K562 (cell line): ENCODE measurements around the gene NLGN4X.

ENCODE experiments used
- HNRNPUL1 ChIP-seq: fragments of 200-400 bp; formaldehyde crosslinking; IDR thresholded peaks from 2 replicates; pipeline ENCODE4 v1.6.1; 2017; ENCODE audit warnings: low read length
- JUN ChIP-seq, 2 experiments: sonication (generic) in 1 of 2; formaldehyde crosslinking in 1 of 2; IDR thresholded peaks; 2 replicates each; pipeline versions ENCODE4 v1.6.1 to v1.8.0; 2012 to 2022; ENCODE audit warnings: borderline replicate concordance in 2 of 2, mild to moderate bottlenecking in 2 of 2, improper control_type of control experiment in 1 of 2, low read depth in 1 of 2, low read length in 1 of 2, missing genetic modification reagents in 1 of 2
- POLR2AphosphoS2 ChIP-seq: IDR thresholded peaks from 2 replicates; pipeline ENCODE4 v1.6.1; 2012; ENCODE audit warnings: low read length, improper control_type of control experiment
- POLR2AphosphoS5 ChIP-seq: IDR thresholded peaks from 2 replicates; pipeline ENCODE4 v1.6.1; 2011; ENCODE audit warnings: mild to moderate bottlenecking, low read depth, low read length, moderate library complexity; ENCODE audit not compliant: control insufficient read depth, insufficient read depth
- RNF2 ChIP-seq: sonication (generic); IDR thresholded peaks from 2 replicates; pipeline ENCODE4 v1.6.1; 2016
- SRSF3 ChIP-seq: fragments of 200-400 bp; formaldehyde crosslinking; IDR thresholded peaks from 2 replicates; pipeline ENCODE4 v1.6.1; 2016; ENCODE audit warnings: mild to moderate bottlenecking, low read length, moderate library complexity; ENCODE audit not compliant: insufficient read depth
- STAT5B ChIP-seq: fragments of 250-450 bp; sonication (Bioruptor Pico); IDR thresholded peaks from 2 replicates; pipeline ENCODE4 v1.8.0; 2021; ENCODE audit warnings: mild to moderate bottlenecking, inconsistent platforms
- ZBTB7A ChIP-seq: IDR thresholded peaks from 2 replicates; pipeline ENCODE4 v1.6.1; 2011; ENCODE audit warnings: low read depth, mild to moderate bottlenecking, low read length, moderate library complexity, borderline replicate concordance; ENCODE audit not compliant: control insufficient read depth
- ZNF143 ChIP-seq: sonication (generic); formaldehyde crosslinking; IDR thresholded peaks from 2 replicates; pipeline ENCODE4 v1.9.0; 2022; ENCODE audit warnings: mild to moderate bottlenecking, missing genetic modification reagents
- TF ChIP-seq, protein P1 (sequence below), 3 experiments: IDR thresholded peaks in 2 of 3; conservative IDR thresholded peaks in 1 of 3; 2 replicates each; pipeline ENCODE4 v1.5.1; 2011 to 2012; ENCODE audit warnings: low read length in 3 of 3, mild to moderate bottlenecking in 3 of 3, control low read depth in 2 of 3, improper control_type of control experiment in 1 of 3, inconsistent platforms in 1 of 3, low read depth in 1 of 3, mixed read lengths in 1 of 3, moderate library complexity in 1 of 3; ENCODE audit not compliant: insufficient read depth in 2 of 3
- TF ChIP-seq, protein P2 (sequence below): sonication (generic); formaldehyde crosslinking; IDR thresholded peaks from 2 replicates; pipeline ENCODE4 v1.8.1; 2022; ENCODE audit warnings: missing genetic modification reagents
- TF ChIP-seq, protein P3 (sequence below): sonication (generic); formaldehyde crosslinking; IDR thresholded peaks from 2 replicates; pipeline ENCODE4 v1.8.1; 2023; ENCODE audit warnings: mild to moderate bottlenecking, missing genetic modification reagents
- TF ChIP-seq, protein P4 (sequence below): IDR thresholded peaks from 3 replicates; pipeline ENCODE4 v1.6.1; 2011; ENCODE audit warnings: borderline replicate concordance, mild to moderate bottlenecking, moderate library complexity; ENCODE audit not compliant: insufficient read length; ENCODE audit errors: extremely low read depth

DNA sequence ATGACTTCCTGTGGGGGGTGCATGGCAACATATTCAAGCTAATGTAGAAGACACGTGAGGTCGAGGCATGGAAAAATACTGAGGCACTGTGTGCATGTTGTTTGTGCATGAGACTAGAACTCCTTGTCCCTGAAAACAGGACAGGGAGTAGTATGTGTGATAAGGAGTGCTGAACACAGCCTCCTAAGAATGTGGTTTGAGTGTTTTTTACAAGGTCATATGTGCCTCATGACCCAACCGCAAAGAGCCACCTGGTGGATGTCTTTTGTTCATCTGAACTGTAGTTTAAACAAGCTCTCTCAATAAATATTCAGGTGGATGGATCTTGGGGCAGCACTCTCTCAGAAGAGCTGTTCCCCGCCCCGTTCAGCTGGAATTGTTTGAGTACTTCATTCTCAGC, 226.6 kb downstream of the NLGN4X start:
- TF ChIP-seq STAT5B (CRISPR knock-in tag) = no peak
- no peak for TF ChIP-seq SRSF3
- no peak for TF ChIP-seq JUN (IDR thresholded peaks at IDR 0.05; ENCODE audit: borderline replicate concordance, low read depth, low read length)
- TF ChIP-seq JUN (CRISPR knock-in tag; IDR thresholded peaks at IDR 0.05; ENCODE audit: borderline replicate concordance) = no peak
- no peak for TF ChIP-seq HNRNPUL1
- TF ChIP-seq RNF2 = no peak
- no peak for TF ChIP-seq POLR2AphosphoS2
- TF ChIP-seq, protein P1, sequence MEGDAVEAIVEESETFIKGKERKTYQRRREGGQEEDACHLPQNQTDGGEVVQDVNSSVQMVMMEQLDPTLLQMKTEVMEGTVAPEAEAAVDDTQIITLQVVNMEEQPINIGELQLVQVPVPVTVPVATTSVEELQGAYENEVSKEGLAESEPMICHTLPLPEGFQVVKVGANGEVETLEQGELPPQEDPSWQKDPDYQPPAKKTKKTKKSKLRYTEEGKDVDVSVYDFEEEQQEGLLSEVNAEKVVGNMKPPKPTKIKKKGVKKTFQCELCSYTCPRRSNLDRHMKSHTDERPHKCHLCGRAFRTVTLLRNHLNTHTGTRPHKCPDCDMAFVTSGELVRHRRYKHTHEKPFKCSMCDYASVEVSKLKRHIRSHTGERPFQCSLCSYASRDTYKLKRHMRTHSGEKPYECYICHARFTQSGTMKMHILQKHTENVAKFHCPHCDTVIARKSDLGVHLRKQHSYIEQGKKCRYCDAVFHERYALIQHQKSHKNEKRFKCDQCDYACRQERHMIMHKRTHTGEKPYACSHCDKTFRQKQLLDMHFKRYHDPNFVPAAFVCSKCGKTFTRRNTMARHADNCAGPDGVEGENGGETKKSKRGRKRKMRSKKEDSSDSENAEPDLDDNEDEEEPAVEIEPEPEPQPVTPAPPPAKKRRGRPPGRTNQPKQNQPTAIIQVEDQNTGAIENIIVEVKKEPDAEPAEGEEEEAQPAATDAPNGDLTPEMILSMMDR (IDR thresholded peaks at IDR 0.05 in 2 of 3, conservative IDR thresholded peaks at IDR 0.05 in 1 of 3; ENCODE audit: insufficient read depth in 2 of 3, low read depth in 1 of 3, low read length in 3 of 3) = no peak
- no peak for TF ChIP-seq ZBTB7A
- TF ChIP-seq ZNF143 = no peak
- TF ChIP-seq, protein P2, sequence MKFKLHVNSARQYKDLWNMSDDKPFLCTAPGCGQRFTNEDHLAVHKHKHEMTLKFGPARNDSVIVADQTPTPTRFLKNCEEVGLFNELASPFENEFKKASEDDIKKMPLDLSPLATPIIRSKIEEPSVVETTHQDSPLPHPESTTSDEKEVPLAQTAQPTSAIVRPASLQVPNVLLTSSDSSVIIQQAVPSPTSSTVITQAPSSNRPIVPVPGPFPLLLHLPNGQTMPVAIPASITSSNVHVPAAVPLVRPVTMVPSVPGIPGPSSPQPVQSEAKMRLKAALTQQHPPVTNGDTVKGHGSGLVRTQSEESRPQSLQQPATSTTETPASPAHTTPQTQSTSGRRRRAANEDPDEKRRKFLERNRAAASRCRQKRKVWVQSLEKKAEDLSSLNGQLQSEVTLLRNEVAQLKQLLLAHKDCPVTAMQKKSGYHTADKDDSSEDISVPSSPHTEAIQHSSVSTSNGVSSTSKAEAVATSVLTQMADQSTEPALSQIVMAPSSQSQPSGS (CRISPR knock-in tag) = no peak
- no peak for TF ChIP-seq POLR2AphosphoS5
- TF ChIP-seq, protein P3, sequence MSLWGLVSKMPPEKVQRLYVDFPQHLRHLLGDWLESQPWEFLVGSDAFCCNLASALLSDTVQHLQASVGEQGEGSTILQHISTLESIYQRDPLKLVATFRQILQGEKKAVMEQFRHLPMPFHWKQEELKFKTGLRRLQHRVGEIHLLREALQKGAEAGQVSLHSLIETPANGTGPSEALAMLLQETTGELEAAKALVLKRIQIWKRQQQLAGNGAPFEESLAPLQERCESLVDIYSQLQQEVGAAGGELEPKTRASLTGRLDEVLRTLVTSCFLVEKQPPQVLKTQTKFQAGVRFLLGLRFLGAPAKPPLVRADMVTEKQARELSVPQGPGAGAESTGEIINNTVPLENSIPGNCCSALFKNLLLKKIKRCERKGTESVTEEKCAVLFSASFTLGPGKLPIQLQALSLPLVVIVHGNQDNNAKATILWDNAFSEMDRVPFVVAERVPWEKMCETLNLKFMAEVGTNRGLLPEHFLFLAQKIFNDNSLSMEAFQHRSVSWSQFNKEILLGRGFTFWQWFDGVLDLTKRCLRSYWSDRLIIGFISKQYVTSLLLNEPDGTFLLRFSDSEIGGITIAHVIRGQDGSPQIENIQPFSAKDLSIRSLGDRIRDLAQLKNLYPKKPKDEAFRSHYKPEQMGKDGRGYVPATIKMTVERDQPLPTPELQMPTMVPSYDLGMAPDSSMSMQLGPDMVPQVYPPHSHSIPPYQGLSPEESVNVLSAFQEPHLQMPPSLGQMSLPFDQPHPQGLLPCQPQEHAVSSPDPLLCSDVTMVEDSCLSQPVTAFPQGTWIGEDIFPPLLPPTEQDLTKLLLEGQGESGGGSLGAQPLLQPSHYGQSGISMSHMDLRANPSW (CRISPR knock-in tag) = no peak
- TF ChIP-seq, protein P4, sequence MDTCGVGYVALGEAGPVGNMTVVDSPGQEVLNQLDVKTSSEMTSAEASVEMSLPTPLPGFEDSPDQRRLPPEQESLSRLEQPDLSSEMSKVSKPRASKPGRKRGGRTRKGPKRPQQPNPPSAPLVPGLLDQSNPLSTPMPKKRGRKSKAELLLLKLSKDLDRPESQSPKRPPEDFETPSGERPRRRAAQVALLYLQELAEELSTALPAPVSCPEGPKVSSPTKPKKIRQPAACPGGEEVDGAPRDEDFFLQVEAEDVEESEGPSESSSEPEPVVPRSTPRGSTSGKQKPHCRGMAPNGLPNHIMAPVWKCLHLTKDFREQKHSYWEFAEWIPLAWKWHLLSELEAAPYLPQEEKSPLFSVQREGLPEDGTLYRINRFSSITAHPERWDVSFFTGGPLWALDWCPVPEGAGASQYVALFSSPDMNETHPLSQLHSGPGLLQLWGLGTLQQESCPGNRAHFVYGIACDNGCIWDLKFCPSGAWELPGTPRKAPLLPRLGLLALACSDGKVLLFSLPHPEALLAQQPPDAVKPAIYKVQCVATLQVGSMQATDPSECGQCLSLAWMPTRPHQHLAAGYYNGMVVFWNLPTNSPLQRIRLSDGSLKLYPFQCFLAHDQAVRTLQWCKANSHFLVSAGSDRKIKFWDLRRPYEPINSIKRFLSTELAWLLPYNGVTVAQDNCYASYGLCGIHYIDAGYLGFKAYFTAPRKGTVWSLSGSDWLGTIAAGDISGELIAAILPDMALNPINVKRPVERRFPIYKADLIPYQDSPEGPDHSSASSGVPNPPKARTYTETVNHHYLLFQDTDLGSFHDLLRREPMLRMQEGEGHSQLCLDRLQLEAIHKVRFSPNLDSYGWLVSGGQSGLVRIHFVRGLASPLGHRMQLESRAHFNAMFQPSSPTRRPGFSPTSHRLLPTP = no peak
